Measurements from ENCODE around the gene SCG3. TPM values are rescaled to one million over a fixed set of nuclear protein-coding genes. Genes with fewer than 3 reads are reported as not detected.

Gene SCG3
- total RNA-seq, 1 donor from 2014 or later: not detected

DNA sequence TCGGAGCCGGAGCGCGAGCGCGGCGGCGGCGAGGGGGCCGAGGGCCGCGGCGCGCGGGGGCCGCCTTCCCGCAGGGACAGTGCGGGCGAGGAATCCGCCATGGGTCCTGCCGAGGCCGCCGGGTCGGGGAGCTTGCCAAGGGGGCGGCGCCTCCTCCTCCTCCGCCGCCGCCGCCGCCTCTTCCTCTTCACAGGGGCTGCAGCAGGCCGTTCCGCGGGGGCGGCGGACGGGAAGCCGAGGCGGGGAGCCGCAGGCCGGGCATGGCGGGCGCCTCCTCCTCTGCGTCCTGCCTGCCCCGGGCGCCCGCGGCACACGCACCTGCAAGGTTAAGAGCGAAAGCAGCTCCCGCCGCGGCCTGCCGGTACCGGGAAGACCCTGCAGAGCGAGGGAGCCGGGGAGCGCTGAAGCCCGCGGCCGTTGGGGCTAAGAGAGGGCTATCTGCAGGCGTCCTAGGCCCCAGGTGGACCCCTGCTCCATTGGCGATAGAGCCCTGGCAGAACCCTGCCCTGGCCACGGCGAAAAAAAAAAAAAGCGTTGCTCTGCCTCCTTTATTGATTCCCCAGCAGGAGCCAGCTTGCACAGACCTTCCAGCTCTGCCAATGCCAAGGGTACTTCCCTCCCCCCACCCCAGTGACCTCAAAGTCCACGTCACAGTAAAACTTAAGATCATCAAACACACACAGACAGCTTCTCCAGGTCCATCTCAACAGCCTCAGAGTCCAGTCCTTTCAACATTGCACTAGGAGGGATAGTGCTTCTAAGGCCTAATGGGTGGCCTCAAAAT, 56.4 kb downstream of the SCG3 start, which contains the start of gene LYSMD2:
Gene LYSMD2, minus strand, starts transcription at position 134 of the 784 bp plus-strand sequence. Its CDS starts 33 bp downstream, at position 101.
- intact Hi-C loops (cut with micrococcal nuclease): no loop called here

DNA sequence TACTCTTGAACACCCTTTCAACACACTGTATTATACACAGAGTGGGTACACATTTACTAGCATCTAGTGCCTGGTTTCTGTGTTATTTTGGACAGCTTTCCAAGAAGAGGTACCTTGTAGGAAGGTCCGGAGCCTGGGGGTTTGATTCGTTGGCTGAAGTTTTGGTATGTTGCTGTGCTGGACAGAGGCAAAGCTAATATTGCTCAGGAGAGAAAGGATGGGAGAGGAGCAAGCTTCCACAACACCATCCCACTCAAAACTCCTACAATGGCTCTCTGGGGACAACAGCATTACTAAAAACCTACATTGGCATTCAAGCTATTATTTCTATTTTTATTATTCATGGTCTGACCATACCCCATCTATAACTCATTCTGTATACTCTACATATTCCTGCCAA, 57.2 kb downstream of the SCG3 start:
- intact Hi-C loops (cut with micrococcal nuclease): no loop called here
- Histone ChIP-seq H3K9me3 (replicated peaks) (no peaks in the 10 kb centered on the region), H3K27me3 (ENCODE audit: low read depth) (no peaks in the 10 kb centered on the region), H3K27ac (replicated peaks) (peak overlapping the region; percentile 92), H3K4me3 (peak overlapping the region; percentile 82), H3K36me3 (no peaks in the 10 kb centered on the region), H3K4me1 (peaks cover 33% of the 10 kb centered on the region)
- no peak for DNase-seq
- no peak for TF ChIP-seq CTCF (IDR thresholded peaks at IDR 0.05; ENCODE audit: borderline replicate concordance)

More for the DNA sequence above, 56.4 kb downstream of the SCG3 start, which contains the start of gene LYSMD2:
- H3K27me3 ChIP-seq (ENCODE audit: low read depth): no peaks in the 10 kb centered on the region
- TF ChIP-seq CTCF (IDR thresholded peaks at IDR 0.05; ENCODE audit: borderline replicate concordance): no peak
- H3K4me3 ChIP-seq: peak within 1 kb of the TSS; percentile 82
- peaks cover 33% of the 10 kb centered on the region for H3K4me1 ChIP-seq
- DNase-seq: peak; percentile 88
- no peaks in the 10 kb centered on the region for H3K9me3 ChIP-seq (replicated peaks)
- H3K36me3 ChIP-seq: no peaks in the 10 kb centered on the region
- H3K27ac ChIP-seq (replicated peaks): peak within 1 kb of the TSS; percentile 92

DNA sequence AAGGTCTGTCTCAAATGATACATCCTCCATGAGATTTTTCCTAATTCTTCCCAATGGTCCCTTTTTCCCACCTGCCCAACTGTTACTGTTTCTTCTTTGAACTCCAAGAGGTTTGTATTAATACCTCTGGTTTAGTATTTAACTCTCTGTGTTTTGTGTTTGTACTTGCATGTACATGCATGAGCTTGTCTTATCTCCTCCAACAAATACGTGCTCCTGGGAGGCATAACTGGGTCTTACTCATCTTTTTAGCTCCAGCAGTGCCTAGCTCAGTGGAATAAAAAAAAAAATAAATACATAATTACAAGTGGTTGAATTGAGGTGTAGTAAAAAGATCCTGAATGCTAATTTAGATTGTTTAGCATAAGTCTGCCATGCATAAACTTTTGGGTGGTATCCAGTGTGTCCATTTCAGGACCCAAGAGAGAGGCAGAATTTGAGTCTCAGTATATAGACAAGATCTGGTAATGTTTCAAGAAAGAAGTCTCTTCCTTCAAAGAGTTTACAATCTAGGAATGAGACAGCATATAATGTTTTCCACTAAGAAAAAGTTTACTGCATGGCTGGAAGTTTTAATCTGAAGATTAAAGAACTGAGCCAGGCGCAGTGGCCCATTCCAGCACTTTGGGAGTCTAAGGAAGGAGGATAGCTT, 57.9 kb downstream of the SCG3 start:
- peaks cover 33% of the 10 kb centered on the region for H3K4me1 ChIP-seq
- no peak overlapping the region for H3K4me3 ChIP-seq
- no peaks in the 10 kb centered on the region for H3K9me3 ChIP-seq (replicated peaks)
- H3K27me3 ChIP-seq (ENCODE audit: low read depth): no peaks in the 10 kb centered on the region
- DNase-seq: no peak
- intact Hi-C loops (cut with micrococcal nuclease): no loop called here
- H3K27ac ChIP-seq (replicated peaks): no peak overlapping the region
- TF ChIP-seq CTCF (IDR thresholded peaks at IDR 0.05; ENCODE audit: borderline replicate concordance): no peak
- H3K36me3 ChIP-seq: no peaks in the 10 kb centered on the region

DNA sequence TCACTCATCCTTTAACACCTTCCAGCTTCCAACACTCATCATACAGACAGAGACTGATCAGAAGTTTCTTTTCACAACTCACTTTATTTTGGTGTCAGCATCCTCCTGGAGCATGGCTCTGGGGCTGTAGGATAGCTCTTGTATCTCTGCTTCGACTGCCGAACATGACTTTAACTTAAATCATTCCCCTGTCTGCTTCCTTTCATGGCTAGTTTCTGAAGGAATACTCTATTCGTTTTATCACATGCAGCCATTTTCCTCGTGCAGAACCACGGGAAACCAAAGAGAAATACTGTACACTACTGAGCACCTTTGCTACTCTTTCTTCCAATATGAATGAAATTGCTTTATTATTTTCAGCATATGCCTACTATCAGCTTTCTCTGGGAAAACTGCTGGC, 68.0 kb downstream of the SCG3 start:
- TF ChIP-seq CTCF (IDR thresholded peaks at IDR 0.05; ENCODE audit: borderline replicate concordance): no peak
- intact Hi-C loops (cut with micrococcal nuclease): no loop called here

GRCh38 chr15:51750186-51750585, 68.9 kb downstream of the SCG3 start:
- intact Hi-C loops (cut with micrococcal nuclease): no loop called here
- Histone ChIP-seq H3K4me3 (peak overlapping the region; percentile 76), H3K9me3 (replicated peaks) (no peaks in the 10 kb centered on the region), H3K4me1 (peaks cover 18% of the 10 kb centered on the region), H3K36me3 (no peaks in the 10 kb centered on the region), H3K27ac (replicated peaks) (no peak overlapping the region), H3K27me3 (ENCODE audit: low read depth) (peaks cover 27% of the 10 kb centered on the region)
- DNase-seq: no peak
- no peak for TF ChIP-seq CTCF (IDR thresholded peaks at IDR 0.05; ENCODE audit: borderline replicate concordance)

More for the DNA sequence above, 68.0 kb downstream of the SCG3 start:
- no peak overlapping the region for H3K4me3 ChIP-seq
- no peaks in the 10 kb centered on the region for H3K9me3 ChIP-seq (replicated peaks)
- DNase-seq: no peak
- H3K4me1 ChIP-seq: peaks cover 18% of the 10 kb centered on the region
- H3K27ac ChIP-seq (replicated peaks): no peak overlapping the region
- H3K27me3 ChIP-seq (ENCODE audit: low read depth): peaks cover 27% of the 10 kb centered on the region
- H3K36me3 ChIP-seq: no peaks in the 10 kb centered on the region
